CD4-positive, alpha-beta T cell treated with Interleukin-6 at 100 ng/mL for 8 hours (primary cell): Measurements from ENCODE around the gene EFS.
"Not testable (repeated sequence)": the region's sequence is repeated elsewhere in the genome, so short reads cannot be mapped to it uniquely, and the experiment has no call there.

Experiments
- DNase-seq: peaks from one replicate; pipeline ENCODE4 v3.0.0-alpha.2; 2020; ENCODE audit warnings: mixed read lengths, low spot score

Gene EFS

DNA sequence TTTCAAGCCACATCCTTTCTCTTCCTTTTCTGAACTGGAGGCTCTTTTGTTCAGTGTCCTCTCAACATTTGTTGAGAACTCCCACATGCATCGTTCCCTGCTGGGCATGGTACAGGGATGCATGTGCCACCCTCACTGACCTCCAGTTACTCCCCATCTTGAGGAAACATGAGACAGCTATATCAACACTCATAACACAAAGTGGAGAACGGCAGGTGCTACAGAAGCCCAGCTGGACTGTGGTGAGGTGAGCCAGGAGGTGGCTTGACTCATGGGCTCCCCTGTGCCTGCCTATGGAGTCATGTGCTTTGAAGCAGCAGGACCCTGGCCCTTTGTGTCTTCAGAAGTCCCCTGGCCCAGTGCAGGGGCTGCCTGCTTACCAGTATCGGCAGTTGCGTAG is 33.4 kb upstream of the EFS start:
- no peak for DNase-seq

DNA sequence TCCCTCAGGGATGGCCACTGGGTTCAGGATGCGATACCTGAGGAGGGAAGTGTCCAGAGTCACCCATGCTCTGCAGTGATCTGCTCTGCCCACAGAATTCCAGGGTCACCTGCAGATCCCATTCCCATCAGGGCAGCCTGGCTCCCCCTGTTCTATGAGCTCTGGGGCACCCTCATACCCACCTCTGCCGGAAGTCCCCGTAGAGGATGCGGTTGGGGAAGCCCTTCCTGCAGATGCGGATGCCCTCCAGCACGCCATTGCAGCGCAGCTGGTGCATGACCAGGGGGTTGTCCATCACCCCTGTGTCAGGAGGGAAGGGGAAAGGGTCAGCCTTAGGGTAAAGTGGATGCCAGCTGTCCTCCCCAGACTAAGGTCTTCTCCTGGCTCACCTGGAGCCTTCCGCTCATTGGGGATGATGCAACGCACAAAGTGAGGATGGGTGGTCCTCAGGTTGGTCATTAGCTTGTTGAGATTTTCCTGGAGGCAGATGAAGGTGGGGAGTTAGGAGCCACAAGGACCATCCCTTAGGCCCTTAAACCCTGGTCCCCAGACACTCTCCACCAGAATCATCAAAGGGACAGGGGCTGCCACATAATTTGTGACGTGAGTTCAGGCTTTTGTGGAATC is 31.9 kb upstream of the EFS start:
- DNase-seq = no peak

DNA sequence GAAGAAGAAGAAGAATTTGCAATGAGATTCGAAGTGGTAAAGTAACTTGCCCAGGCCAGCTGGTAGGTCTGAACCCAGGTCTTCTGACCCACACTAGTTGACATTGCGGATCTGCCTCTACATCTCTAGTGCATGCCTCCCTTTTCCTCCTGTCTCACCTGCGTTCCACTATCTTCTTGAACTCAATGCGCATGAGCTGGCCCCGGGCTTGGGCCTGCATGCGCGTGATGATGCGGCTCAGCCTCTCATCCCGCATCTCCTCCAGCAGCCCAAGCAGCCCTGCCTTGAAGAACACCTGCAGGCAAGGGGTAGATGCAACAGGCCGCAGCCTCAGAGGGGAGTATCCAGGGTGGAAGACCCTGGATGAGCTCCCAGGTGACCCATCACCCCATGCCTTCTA is 31.2 kb upstream of the EFS start:
- DNase-seq = no peak

DNA sequence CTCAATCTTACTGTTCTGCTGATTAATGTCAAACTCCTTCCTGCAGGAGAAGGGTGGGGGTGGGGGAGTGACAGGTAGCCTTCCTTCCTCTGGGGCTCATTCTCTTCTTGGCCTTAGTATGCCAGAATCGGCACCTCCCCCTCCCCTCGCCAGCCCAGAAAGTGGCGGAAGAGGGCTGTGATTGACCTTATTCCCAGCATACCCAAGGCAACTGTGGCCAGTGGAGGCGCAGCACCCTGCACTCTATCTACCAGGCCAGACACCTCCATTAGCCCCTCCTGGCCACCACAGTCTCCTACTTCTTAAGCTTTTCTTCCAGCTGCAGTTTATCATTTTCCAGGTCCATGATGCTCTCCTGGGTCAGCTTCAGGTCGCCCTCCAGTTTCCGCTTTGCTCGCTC is 27.6 kb upstream of the EFS start:
- DNase-seq = no peak

DNA sequence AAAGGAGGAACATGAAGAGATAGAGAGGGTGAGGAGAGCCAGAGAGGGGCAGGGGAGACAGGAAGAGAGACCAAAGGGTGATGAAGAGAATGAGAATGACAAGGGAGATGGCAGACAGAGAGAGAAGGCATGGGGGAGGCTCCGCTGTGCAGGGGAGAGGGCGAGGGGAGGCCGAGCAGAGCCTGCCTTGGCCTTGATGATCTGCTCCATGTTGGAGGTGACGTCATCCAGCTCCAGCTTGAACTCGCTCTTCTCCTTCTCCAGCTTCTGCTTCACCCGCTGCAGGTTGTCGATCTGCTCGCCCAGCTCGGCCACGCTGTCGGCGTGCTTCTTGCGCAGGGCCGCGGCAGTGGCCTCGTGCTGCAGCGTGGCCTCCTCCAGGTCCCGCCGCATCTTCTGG is 24.9 kb upstream of the EFS start:
- DNase-seq = not testable (repeated sequence)

DNA sequence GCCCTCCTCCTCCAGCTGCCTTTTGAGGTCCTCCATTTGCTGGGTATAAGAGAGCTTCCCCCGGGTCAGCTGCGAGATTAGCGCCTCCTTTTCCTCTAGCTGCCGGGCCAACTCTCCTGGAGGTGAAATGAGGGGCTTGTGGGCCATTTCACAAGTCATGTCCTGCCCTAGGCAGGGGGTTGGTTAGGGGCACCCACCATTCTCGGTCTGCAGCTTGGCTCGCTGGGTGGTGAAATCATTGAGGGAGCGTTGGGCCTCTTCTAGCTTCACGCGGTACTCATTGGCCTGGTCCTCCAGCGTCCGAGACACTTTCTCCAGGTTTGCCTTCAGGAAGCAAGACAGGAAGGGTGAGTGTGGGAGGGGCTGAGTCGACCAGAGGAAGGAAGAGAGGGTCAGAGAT is 24.4 kb upstream of the EFS start:
- DNase-seq = no peak

DNA sequence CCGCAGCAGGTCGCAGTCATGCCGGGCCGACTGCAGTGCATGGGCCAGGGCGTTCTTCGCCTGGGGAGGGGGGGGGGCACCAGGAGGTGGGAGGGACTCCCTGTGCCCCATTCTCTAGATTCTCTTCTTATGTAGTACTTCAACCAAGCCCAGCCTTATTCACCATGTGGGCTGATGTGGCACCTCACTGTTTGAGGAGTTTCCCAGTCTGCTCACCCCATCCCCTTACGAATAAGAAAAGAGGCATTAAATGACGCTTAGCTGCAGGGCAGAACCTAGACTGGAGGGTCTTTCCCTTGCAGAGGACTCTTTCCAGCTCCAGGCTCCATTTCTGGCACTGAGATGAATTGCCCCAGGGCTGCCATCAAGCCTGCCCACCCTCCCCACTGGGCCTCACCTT is 24.0 kb upstream of the EFS start:
- no peak for DNase-seq

DNA sequence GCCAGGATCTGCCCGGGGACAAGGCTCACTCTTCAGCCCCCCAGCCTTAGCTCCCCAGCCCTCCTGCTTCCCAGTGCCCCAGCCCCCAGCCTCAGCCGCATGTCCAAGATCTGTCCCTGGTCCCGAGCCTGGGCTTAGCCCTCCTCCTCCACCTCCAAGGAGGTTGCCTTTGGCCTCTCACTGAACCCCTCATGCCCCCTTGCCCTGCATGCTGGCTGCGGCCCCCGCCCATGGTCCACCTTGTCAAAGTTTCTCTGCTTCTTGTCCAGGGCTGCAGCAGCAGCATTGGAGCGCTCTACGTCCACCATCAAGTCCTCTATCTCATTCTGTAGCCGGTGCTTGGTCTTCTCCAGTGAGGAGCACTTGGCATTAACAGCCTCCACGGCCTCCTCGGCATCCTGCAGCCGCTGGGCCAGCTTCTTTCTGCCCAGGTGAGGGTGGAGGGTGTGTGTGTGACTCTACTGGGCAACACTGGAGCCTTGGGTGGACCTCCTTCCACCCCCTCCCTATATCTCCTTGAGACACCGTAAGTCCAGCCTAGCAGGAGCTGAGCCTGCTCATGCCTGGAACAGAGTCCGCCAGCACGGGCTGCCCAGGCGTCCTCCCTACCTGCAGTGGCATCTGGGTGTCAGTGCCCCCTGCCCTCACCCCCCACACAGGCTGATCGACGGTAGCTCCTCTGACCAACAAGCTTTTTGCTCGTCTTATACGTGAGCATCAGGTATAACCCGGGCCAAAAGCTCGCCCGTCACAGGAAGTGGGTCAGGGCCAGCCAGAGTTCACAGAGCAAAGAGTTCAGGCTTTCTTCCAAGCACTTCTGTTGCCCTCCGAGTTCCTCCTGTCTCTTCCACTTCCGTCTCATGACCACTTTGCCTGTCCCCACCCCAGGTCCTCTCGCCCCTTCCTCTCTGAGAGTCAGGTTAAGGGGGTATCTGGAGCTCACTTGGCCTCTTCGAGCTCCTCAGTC is 23.2 kb upstream of the EFS start:
- no peak for DNase-seq

DNA sequence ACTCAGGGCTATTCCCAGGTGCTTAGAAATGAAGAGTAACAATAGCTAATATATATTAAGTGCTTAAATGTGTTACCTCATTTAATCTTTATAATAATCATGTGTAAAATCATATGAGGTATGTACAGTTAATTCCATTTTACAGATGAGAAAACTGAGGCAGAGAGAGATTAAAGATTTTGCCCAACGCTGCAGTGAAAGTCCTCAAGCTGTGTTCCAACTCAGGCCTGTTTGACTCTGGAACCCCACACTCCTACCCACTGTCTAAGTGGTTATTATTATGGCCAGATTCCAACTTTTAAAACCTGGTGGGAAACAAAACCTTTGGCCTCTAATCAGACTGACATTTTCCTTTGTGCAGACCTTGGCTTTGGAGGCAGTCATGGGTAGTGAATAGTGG is 22.0 kb upstream of the EFS start:
- no peak for DNase-seq

DNA sequence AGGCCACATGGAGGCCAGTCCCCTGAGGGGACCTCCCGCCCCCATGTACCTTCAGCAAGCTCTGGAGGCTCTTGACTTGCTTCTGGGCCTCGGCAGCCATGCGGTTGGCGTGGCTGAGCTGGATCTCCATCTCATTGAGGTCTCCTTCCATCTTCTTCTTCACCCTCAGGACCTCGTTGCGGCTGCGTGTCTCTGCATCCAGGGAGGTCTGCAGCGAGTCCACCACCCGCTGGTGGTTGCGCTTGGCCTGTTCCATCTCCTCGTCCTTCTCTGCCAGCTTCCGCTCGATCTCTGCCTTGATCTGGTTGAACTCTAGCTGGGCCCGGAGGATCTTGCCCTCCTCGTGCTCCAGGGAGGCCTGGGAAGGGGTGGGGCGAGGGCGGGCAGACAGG is 21.3 kb upstream of the EFS start:
- not testable (repeated sequence) for DNase-seq

DNA sequence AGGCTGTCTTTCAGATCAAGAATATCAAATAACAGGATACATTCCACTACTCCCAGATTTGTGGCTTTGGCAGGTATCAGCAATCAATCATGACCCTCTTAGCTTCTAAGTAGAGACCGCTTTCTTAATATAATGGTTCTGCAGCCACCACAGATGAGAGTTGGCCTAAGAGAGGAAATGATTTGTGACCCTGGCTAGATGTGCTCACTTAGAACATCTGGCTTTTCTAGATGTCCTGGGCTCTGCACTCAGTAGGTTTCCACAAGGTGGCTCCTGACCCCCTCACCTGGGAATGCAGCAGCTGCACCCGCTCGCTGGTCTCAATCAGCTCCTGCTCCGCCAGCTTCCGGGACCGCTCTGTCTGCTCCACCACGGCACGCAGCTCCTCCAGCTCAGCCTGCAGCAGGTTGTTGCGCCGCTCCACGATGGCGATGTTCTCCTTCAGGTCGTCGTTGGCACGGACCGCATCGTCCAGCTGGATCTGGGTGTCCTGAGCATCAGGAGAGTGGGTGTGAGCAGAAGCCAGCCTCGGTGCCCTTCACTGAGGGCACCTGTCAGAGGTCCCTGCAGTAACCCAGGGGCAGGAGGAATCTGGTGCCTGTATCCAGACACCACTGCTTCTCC is 20.8 kb upstream of the EFS start:
- no peak for DNase-seq

DNA sequence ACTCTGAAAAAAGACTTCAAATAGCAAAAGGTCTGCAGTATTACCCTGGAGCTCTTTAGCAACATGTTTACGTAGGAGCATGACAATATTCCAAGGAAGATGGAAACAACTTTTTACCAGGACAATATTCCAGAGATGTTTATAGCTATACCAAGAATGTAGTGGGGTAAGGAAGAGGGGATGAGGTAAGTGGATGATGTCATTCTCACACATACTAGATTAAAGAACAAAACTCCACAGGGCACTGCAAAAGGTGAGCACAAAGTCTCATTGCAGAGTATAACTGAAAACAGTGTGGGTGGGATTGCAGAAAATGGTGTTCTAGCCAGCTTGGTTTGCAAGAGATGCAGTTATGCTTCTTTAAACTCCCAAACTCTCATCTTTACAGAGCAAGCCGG is 20.3 kb upstream of the EFS start:
- DNase-seq = no peak

DNA sequence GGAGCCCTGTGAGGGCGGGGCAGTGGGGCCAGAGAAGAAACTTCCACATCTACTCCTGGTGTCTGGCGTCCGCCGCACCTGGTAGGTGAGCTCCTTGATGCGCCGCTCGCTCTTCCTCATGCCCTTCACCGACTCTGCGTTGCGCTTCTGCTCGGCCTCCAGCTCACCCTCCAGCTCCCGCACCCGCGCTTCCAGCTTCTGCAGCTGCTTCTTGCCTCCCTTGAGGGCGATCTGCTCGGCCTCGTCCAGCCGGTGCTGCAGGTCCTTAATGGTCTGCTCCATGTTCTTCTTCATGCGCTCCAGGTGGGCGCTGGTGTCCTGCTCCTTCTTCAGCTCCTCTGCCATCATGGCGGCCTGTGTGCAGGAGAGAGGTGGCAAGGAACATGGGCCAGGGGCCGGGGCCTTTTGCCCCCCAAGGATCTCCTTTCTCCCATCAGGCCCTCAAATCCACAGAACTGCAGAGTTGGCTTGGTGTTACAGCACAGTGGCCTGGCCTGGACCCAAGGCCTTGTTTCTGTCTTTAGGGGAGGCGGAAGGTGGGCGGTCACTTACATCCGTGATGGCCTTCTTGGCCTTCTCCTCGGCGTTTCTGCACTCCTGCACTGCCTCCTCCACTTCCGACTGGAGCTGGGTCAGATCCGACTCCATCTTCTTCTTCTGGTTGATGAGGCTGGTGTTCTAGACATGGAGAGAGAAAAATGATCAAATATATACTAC is 19.6 kb upstream of the EFS start:
- DNase-seq = no peak

DNA sequence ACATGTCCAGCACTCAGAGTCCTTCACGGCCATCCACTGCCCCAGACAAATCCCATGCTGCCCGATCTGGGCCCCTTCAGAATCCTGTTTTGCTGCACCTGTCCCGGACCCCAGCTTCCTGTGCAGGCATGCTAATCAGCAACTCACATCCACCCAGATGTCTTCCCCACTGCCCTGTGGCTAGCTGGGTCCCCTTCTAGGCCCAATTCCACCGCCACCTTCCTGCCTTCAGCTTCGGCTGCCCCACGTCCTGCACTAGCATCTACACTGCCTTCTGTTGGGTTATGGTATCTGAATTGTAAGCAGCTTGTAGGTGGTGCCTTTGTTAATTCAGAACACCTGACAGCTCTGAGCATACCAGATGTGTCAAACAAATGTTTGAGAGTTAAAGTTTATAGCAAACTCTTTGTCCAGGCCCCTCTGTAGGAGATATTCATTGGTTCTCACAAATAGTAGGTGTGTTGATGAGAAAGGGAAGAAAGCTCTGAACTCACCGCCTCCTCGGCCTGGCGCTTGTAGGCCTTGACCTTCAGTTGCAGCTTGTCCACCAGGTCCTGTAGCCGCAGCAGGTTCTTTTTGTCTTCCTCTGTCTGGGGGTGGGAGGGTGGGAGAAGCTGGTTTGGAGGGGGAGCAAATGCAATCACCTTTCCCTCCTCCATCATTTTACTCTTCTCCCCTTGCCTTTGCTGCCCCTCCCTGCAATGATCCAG is 17.9 kb upstream of the EFS start:
- DNase-seq = no peak

DNA sequence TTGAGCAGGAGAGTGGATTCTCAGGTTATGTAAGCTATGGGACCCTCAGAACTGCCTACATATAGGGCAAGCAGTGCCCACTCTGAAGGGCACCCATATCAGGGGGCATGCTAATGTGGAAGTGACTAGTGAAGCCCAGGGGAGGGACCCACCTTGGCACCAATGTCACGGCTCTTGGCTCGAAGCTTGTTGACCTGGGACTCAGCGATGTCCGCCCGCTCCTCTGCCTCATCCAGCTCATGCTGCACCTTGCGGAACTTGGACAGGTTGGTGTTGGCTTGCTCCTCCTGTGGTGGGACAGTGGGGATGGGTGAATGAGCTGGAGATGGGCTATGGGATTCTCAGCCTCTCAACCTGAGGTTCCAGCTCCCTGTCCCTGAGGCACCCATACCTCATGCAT is 17.3 kb upstream of the EFS start:
- DNase-seq = no peak

DNA sequence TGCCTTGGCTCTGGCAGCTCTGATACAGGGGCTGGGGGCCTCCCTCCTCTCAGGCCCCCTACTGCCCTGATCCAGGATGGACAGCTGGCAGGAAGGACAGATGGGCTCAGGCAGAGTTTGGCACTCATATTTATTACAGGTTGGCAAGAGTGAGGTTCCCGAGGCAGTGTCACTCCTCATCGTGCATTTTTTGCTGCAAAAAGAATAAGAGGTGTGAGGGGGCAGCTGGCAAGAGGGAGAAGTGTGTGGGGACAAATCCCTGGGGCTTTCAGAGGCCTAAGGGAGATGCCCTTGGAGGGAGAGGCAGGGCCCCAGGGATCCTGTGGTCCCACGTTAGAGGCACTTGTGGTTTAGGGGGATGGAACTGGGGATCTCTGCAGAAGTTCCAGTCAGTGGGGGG is 16.9 kb upstream of the EFS start:
- no peak for DNase-seq

DNA sequence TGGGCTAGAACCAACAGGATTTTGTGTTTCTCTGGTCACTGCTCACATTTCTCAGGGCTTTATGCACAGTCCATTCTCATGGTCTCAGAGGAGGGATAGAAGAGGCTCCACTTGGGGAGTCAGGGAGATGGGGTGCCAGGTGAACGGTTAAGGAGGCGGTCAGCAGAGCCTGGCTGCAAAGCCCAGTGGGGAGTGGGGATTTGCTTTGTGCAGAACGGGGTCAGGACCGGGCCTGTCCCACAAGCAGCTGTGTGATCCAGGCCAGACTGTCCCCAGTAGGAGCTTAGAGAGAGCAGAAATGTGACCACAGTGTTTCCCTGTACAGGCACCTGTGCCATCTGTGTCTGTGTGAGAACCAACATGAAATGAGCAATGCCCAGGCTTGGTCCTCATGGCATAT is 16.0 kb upstream of the EFS start:
- DNase-seq = no peak

DNA sequence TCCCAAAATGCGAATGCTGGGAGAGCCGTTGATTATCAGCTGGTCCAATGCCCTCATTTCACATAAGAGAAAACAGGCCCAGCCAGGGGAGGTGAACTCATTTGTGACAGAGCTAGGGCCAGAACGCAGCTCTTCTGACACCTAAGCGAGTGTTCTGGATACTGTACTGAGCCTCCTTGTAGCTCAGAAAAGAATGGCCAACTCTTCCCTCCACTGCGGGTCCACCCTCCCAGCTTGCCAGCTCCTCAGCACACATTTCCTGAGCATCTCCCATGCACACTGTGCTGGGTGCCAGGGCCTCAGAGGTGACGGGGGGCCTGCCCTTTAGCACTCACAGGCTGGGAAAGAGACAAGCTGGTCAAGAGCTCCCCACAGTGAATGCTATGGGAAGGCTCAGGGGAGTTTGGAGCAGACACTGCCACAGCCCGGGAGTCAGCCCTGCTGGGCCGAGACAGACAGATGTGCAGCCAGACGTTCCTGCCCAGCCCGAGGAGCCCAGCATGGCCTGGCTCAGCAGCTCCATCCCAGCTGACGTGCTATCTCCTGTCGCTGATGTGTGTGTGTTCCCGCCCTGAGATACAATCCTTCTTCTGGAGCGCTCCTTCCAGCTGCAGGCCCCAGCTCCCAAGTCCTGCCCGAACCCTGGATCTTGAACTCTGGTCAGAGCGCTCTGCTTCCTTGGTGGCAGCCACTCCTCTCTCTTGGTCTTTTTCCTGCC is 15.4 kb upstream of the EFS start:
- no peak for DNase-seq

DNA sequence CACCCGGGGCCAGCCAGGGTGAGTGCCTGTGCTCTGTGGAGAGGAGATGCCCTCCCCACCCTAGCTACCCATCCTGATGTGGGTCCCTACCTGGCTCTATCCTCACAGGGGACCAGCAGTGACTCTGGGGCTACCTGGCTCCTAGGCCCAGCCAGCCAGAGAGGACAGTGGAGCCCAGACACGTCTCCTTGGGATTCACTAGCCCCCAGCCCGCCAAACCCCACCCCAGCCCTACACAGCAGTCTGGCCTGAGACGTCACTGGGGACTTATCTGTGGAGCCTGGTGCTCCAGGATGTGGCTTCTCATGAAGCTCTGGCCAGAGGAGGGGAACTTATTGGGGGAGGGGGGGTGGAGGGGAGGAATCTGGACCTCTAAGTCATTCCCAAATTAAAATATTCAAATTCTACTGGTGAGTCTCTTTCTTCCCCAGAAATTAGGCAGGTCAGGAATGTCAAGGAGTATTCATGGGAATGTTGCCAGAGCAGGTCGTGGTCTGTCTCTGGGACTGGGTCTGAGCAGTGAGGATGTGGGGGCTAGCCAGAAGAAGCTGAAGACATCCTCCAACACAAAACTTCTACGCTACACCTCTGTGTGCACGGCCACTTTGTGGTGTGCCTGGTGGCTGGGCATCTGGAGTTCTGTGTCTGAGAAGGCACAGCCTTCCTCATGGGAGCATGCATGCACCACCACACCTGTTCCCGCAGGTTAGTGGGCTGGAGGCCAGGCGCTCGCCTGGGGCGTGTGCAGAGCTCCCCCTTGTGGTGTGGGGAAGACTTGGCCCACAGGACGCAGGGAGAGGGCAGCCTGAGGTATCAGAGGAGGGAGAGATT is 14.6 kb upstream of the EFS start:
- peak; percentile 65 for DNase-seq

DNA sequence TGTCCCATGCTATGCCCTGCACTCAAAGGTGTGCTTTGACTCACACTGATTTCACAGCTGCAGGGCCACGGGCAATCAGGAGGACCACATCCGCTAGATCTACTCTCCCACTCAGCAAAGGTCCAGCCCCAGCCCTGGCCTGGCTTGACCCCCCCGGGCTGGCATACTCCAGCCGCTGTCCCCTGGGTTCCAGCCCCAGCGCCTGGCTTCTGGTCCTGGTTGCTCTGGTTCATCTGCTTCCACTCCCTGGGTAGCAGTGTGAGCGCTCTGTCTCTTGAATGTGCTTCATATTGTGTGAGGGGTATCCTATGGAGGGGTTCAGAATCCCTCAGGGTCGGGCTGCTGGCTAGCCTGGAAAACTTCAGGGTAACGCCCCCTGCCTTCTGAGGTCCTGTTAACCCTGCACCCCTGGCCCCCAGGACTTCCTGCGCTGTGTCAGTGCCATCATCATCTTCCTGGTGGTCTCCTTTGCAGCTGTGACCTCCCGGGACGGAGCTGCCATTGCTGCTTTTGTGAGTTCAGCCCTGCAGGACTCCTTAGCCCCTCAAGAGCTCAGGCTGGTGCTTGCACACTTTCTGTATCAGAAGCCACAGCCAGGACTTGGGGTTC is 13.7 kb upstream of the EFS start:
- DNase-seq = no peak
